H9 (cell line): ENCODE measurements around the gene CSTF1. TPM values are rescaled to one million over a fixed set of nuclear protein-coding genes. Genes with fewer than 3 reads are reported as not detected.

ENCODE experiments used
- DNase-seq: peaks from one replicate; pipeline ENCODE4 v3.0.0-alpha.2; 2017
- H2AFZ ChIP-seq: one replicate; pipeline ENCODE4 v1.6.1; 2013; ENCODE audit warnings: mild to moderate bottlenecking, low read length, control low read depth, moderate library complexity
- H2AK5ac ChIP-seq: 2 replicates; pipeline ENCODE4 v1.6.1; 2013; ENCODE audit warnings: low read length, control low read depth, mixed read lengths; ENCODE audit not compliant: insufficient read length
- H2BK120ac ChIP-seq: one replicate; pipeline ENCODE4 v1.6.1; 2013; ENCODE audit warnings: low read depth, mild to moderate bottlenecking, low read length, control low read depth, inconsistent platforms; ENCODE audit not compliant: poor library complexity, severe bottlenecking
- H2BK12ac ChIP-seq: 2 replicates; pipeline ENCODE4 v1.6.1; 2013; ENCODE audit warnings: low read length, control low read depth, mixed read lengths, low read depth; ENCODE audit not compliant: insufficient read length
- H2BK15ac ChIP-seq: 2 replicates; pipeline ENCODE4 v1.6.1; 2013; ENCODE audit warnings: low read depth, low read length, control low read depth
- H2BK20ac ChIP-seq: one replicate; pipeline ENCODE4 v1.6.1; 2013; ENCODE audit warnings: low read depth, mild to moderate bottlenecking, low read length, control low read depth, inconsistent platforms; ENCODE audit not compliant: poor library complexity, severe bottlenecking
- H2BK5ac ChIP-seq: 2 replicates; pipeline ENCODE4 v1.6.1; 2013; ENCODE audit warnings: low read length, control low read depth, mixed read lengths; ENCODE audit not compliant: insufficient read length
- H3K14ac ChIP-seq: 2 replicates; pipeline ENCODE4 v1.6.1; 2013; ENCODE audit warnings: low read length, control low read depth; ENCODE audit not compliant: insufficient read depth
- H3K18ac ChIP-seq: 2 replicates; pipeline ENCODE4 v1.6.1; 2013; ENCODE audit warnings: low read depth, mild to moderate bottlenecking, mixed read lengths, low read length, control low read depth; ENCODE audit not compliant: insufficient read length
- H3K23ac ChIP-seq: 2 replicates; pipeline ENCODE4 v1.6.1; 2013; ENCODE audit warnings: low read length, control low read depth, mixed read lengths, low read depth; ENCODE audit not compliant: insufficient read length
- H3K23me2 ChIP-seq: 2 replicates; pipeline ENCODE4 v1.6.1; 2013; ENCODE audit warnings: low read depth, mild to moderate bottlenecking, mixed read lengths, low read length, control low read depth; ENCODE audit not compliant: insufficient read length, poor library complexity, severe bottlenecking
- H3K27ac ChIP-seq: 2 replicates; pipeline ENCODE4 v1.5.1; 2013; ENCODE audit warnings: low read length, control low read depth, mixed read lengths, low read depth; ENCODE audit not compliant: insufficient read length
- H3K27me3 ChIP-seq: 2 replicates; pipeline ENCODE4 v1.6.1; 2013; ENCODE audit warnings: low read length, control low read depth, inconsistent platforms; ENCODE audit not compliant: insufficient read depth
- H3K4ac ChIP-seq: 2 replicates; pipeline ENCODE4 v1.6.1; 2013; ENCODE audit warnings: low read depth, mild to moderate bottlenecking, control low read depth, inconsistent platforms, low read length, moderate library complexity
- H3K4me1 ChIP-seq: 2 replicates; pipeline ENCODE4 v1.6.1; 2013; ENCODE audit warnings: low read length, control low read depth, inconsistent platforms; ENCODE audit not compliant: insufficient read depth
- H3K4me2 ChIP-seq: 2 replicates; pipeline ENCODE4 v1.6.1; 2013; ENCODE audit warnings: low read length, control low read depth, mixed read lengths; ENCODE audit not compliant: insufficient read length, insufficient read depth
- H3K56ac ChIP-seq: 2 replicates; pipeline ENCODE4 v1.6.1; 2013; ENCODE audit warnings: low read depth, mild to moderate bottlenecking, mixed read lengths, low read length, control low read depth; ENCODE audit not compliant: insufficient read length
- H3K79me1 ChIP-seq: 2 replicates; pipeline ENCODE4 v1.6.1; 2013; ENCODE audit warnings: low read depth, mild to moderate bottlenecking, moderate library complexity, low read length, control low read depth, inconsistent platforms; ENCODE audit not compliant: insufficient read depth, poor library complexity, severe bottlenecking
- H3K79me2 ChIP-seq: 2 replicates; pipeline ENCODE4 v1.6.1; 2013; ENCODE audit warnings: low read length, control low read depth, inconsistent platforms; ENCODE audit not compliant: insufficient read depth
- H3K9ac ChIP-seq: 2 replicates; pipeline ENCODE4 v1.6.1; 2013; ENCODE audit warnings: low read length, control low read depth, mixed read lengths; ENCODE audit not compliant: insufficient read length; ENCODE audit errors: extremely low read depth
- H3K9me3 ChIP-seq: one replicate; pipeline ENCODE4 v1.6.1; 2013; ENCODE audit warnings: low read depth, low read length, inconsistent platforms; ENCODE audit not compliant: control insufficient read depth
- H3T11ph ChIP-seq: one replicate; pipeline ENCODE4 v1.6.1; 2013; ENCODE audit warnings: mild to moderate bottlenecking, low read length, control low read depth, inconsistent platforms
- H4K20me1 ChIP-seq: one replicate; pipeline ENCODE4 v1.6.1; 2013; ENCODE audit not compliant: control insufficient read depth, insufficient read length, insufficient read depth
- H4K5ac ChIP-seq: 2 replicates; pipeline ENCODE4 v1.6.1; 2013; ENCODE audit warnings: low read depth, mild to moderate bottlenecking, mixed read lengths, low read length, control low read depth; ENCODE audit not compliant: insufficient read length
- H4K8ac ChIP-seq: replicated peaks from 2 replicates; pipeline ENCODE4 v1.6.1; 2013; ENCODE audit warnings: low read length, control low read depth, mixed read lengths, low read depth; ENCODE audit not compliant: insufficient read length
- H4K91ac ChIP-seq: 2 replicates; pipeline ENCODE4 v1.6.1; 2013; ENCODE audit warnings: low read depth, mild to moderate bottlenecking, moderate library complexity, mixed read lengths, low read length, control low read depth; ENCODE audit not compliant: insufficient read length
- H3K27ac Mint-ChIP-seq, 3 experiments: 2 replicates in 2 of 3; 3 replicates in 1 of 3; pipeline ENCODE4 v1.8.0; 2020 to 2021; ENCODE audit warnings: mixed read lengths in 3 of 3, mild to moderate bottlenecking in 1 of 3, moderate library complexity in 1 of 3
- H3K27me3 Mint-ChIP-seq: 2 replicates; pipeline ENCODE4 v1.8.0; 2021; ENCODE audit warnings: low read depth, mild to moderate bottlenecking, moderate library complexity, mixed read lengths
- H3K36me3 Mint-ChIP-seq, 3 experiments: 2 replicates in 2 of 3; 3 replicates in 1 of 3; pipeline ENCODE4 v1.8.0; 2020 to 2021; ENCODE audit warnings: low read depth in 3 of 3, mixed read lengths in 3 of 3; ENCODE audit not compliant: insufficient read depth in 1 of 3
- H3K4me1 Mint-ChIP-seq, 2 experiments: 2 replicates each; pipeline ENCODE4 v1.8.0; 2020; ENCODE audit warnings: mixed read lengths in 2 of 2
- H3K4me3 Mint-ChIP-seq, 2 experiments: 2 replicates in 1 of 2; 3 replicates in 1 of 2; pipeline ENCODE4 v1.8.0; 2020 to 2021; ENCODE audit warnings: mild to moderate bottlenecking in 2 of 2, mixed read lengths in 2 of 2, moderate library complexity in 1 of 2
- H3K9me3 Mint-ChIP-seq, 2 experiments: 2 replicates in 1 of 2; 3 replicates in 1 of 2; pipeline ENCODE4 v1.8.0; 2020; ENCODE audit warnings: mild to moderate bottlenecking in 2 of 2, mixed read lengths in 2 of 2, moderate library complexity in 1 of 2
- CTCF ChIP-seq: fragments of 200-600 bp; sonication (generic); conservative IDR thresholded peaks from 3 replicates; pipeline ENCODE4 v1.8.0; 2021; ENCODE audit warnings: antibody characterized with exemption, mild to moderate bottlenecking
- WGBS: extraction: QIAGEN DNeasy Blood & Tissue Kit; methylation state at CpG from one replicate; pipeline ENCODE4 v1.1.7; 2013; ENCODE audit warnings: missing lambda C conversion rate, low lambda C conversion rate, mixed read lengths; ENCODE audit not compliant: insufficient read length; ENCODE audit errors: extremely low coverage; 5-methylcytosine and 5-hydroxymethylcytosine counted together
- total RNA-seq: library from RNA; stranded (reverse); gene quantifications from 2 replicates; pipeline ENCODE4 v1.2.1, GENCODE V29; 2021

The CSTF1 gene
- total RNA-seq, 1 experiment from 2014 or later, result 72.9 TPM

GRCh38 chr20:56424931-56425330 is 32.5 kb downstream of the CSTF1 start:
- Histone ChIP-seq H2AK5ac (no peak overlapping the region), H4K20me1 (no peaks in the 10 kb centered on the region), H4K8ac (no peak overlapping the region), H3K79me1 (no peaks in the 10 kb centered on the region), H3K27me3 (peaks cover 2% of the 10 kb centered on the region; the same call in 1 of the 2 replicates), H4K91ac (no peak overlapping the region), H3K56ac (no peak overlapping the region), H3T11ph (no peak overlapping the region), H3K4me2 (no peak overlapping the region), H3K18ac (no peak overlapping the region), H2BK12ac (no peak overlapping the region), H3K23ac (no peak overlapping the region), H3K9me3 (no peaks in the 10 kb centered on the region), H3K79me2 (no peaks in the 10 kb centered on the region), H3K27ac (no peak overlapping the region), H3K9ac (no peak overlapping the region), H3K14ac (no peak overlapping the region), H3K23me2 (no peaks in the 10 kb centered on the region), H3K4me1 (no peaks in the 10 kb centered on the region; the same call in 1 of the 2 replicates), H2BK20ac (no peak overlapping the region), H2BK120ac (no peak overlapping the region), H4K5ac (no peak overlapping the region), H2BK5ac (no peak overlapping the region), H2AFZ (no peak overlapping the region), H3K4ac (no peak overlapping the region), H2BK15ac (no peak overlapping the region)
- Mint-ChIP-seq H3K4me1 (peaks cover 9 to 10% of the 10 kb centered on the region in 2 experiments), H3K9me3 (no peaks in the 10 kb centered on the region), H3K27me3 (peaks cover 79% of the 10 kb centered on the region), H3K36me3 (no peaks in the 10 kb centered on the region), H3K4me3 (no peak overlapping the region), H3K27ac (no peak overlapping the region)
- DNase-seq, result no peak
- no CpG with 5 or more reads among the region's 1 CpG for WGBS
- no peak for TF ChIP-seq CTCF
